MM.1S (cell line): ENCODE results near the gene UBTD1.

Experiments used
- DNase-seq: peaks from one replicate; pipeline ENCODE4 v3.0.0-alpha.2; 2015
- H2AFZ ChIP-seq: fragments of 300-600 bp; sonication (generic); 2 replicates; pipeline ENCODE4 v1.6.0; 2016; ENCODE audit warnings: antibody characterized with exemption, low read length
- H3F3A ChIP-seq: fragments of 300-600 bp; sonication (generic); 2 replicates; pipeline ENCODE4 v1.6.1; 2016; ENCODE audit warnings: mild to moderate bottlenecking, antibody characterized with exemption, low read length, moderate library complexity, mixed read lengths; ENCODE audit not compliant: insufficient read depth
- H3K27ac ChIP-seq: fragments of 300-600 bp; sonication (generic); 2 replicates; pipeline ENCODE4 v1.5.1; 2016; ENCODE audit warnings: mild to moderate bottlenecking, low read length
- H3K27me3 ChIP-seq: fragments of 300-600 bp; sonication (generic); replicated peaks from 2 replicates; pipeline ENCODE4 v1.6.0; 2016; ENCODE audit warnings: low read length; ENCODE audit not compliant: insufficient read depth
- H3K36me3 ChIP-seq: fragments of 300-600 bp; sonication (generic); replicated peaks from 2 replicates; pipeline ENCODE4 v1.6.1; 2016; ENCODE audit warnings: mild to moderate bottlenecking, low read length, mixed read lengths; ENCODE audit not compliant: insufficient read depth
- H3K4me1 ChIP-seq: fragments of 300-600 bp; sonication (generic); 2 replicates; pipeline ENCODE4 v1.6.1; 2016; ENCODE audit warnings: low read length, mixed read lengths
- H3K4me2 ChIP-seq: fragments of 300-600 bp; sonication (generic); 2 replicates; pipeline ENCODE4 v1.6.0; 2016; ENCODE audit warnings: low read depth, low read length
- H3K4me3 ChIP-seq: fragments of 300-600 bp; sonication (generic); 2 replicates; pipeline ENCODE4 v1.5.1; 2016; ENCODE audit warnings: low read length, mixed read lengths
- H3K79me2 ChIP-seq: fragments of 300-600 bp; sonication (generic); 2 replicates; pipeline ENCODE4 v1.6.1; 2016; ENCODE audit warnings: mixed run types, low read length, mixed read lengths
- H3K9ac ChIP-seq: fragments of 300-600 bp; sonication (generic); 2 replicates; pipeline ENCODE4 v1.6.1; 2016; ENCODE audit warnings: low read length, mixed read lengths
- H3K9me2 ChIP-seq: fragments of 300-600 bp; sonication (generic); replicated peaks from 2 replicates; pipeline ENCODE4 v1.6.1; 2016; ENCODE audit warnings: mild to moderate bottlenecking, low read length, mixed read lengths; ENCODE audit not compliant: insufficient read depth
- H3K9me3 ChIP-seq: fragments of 300-600 bp; sonication (generic); replicated peaks from 2 replicates; pipeline ENCODE4 v1.6.1; 2016; ENCODE audit warnings: mild to moderate bottlenecking, low read length, mixed read lengths; ENCODE audit not compliant: insufficient read depth
- H4K20me1 ChIP-seq: fragments of 300-600 bp; sonication (generic); 2 replicates; pipeline ENCODE4 v1.6.1; 2016; ENCODE audit warnings: mild to moderate bottlenecking, low read length, moderate library complexity, mixed read lengths; ENCODE audit not compliant: insufficient read depth
- CTCF ChIP-seq: fragments of 300-600 bp; sonication (generic); IDR thresholded peaks from 2 replicates; pipeline ENCODE4 v1.5.1; 2016; ENCODE audit warnings: antibody characterized with exemption, low read length, mixed read lengths
- EZH2 ChIP-seq: fragments of 300-600 bp; sonication (generic); optimal IDR thresholded peaks from 2 replicates; pipeline ENCODE3; 2017; ENCODE audit warnings: low read depth, mild to moderate bottlenecking, antibody characterized with exemption, low read length, mixed read lengths
- EZH2phosphoT487 ChIP-seq: fragments of 300-600 bp; sonication (generic); IDR thresholded peaks from 2 replicates; pipeline ENCODE4 v1.6.1; 2018; ENCODE audit warnings: antibody characterized with exemption, low read length

UBTD1 gene

GRCh38 chr10:97520520-97520919, 21.8 kb downstream of the UBTD1 start:
- Histone ChIP-seq H4K20me1 (no peaks in the 10 kb centered on the region), H3K27me3 (no peaks in the 10 kb centered on the region), H3K9ac (no peak overlapping the region), H3K9me2 (no peaks in the 10 kb centered on the region), H3K36me3 (no peaks in the 10 kb centered on the region), H3K9me3 (no peaks in the 10 kb centered on the region), H3K27ac (no peak overlapping the region), H3F3A (no peaks in the 10 kb centered on the region), H3K79me2 (no peaks in the 10 kb centered on the region), H2AFZ (no peak overlapping the region), H3K4me2 (no peak overlapping the region), H3K4me1 (no peaks in the 10 kb centered on the region), H3K4me3 (no peak overlapping the region)
- TF ChIP-seq EZH2phosphoT487, result no peak
- TF ChIP-seq EZH2, result no peak
- no peak for TF ChIP-seq CTCF
- DNase-seq, result no peak

GRCh38 chr10:97520978-97521761, 22.4 kb downstream of the UBTD1 start:
- no peak for DNase-seq
- no peaks in the 10 kb centered on the region for H3K9me2 ChIP-seq
- H3K4me2 ChIP-seq, result no peak overlapping the region
- no peaks in the 10 kb centered on the region for H3F3A ChIP-seq
- no peak overlapping the region for H2AFZ ChIP-seq
- no peak overlapping the region for H3K9ac ChIP-seq
- no peak overlapping the region for H3K4me3 ChIP-seq
- H3K36me3 ChIP-seq, result no peaks in the 10 kb centered on the region
- no peaks in the 10 kb centered on the region for H3K9me3 ChIP-seq
- no peaks in the 10 kb centered on the region for H3K79me2 ChIP-seq
- no peaks in the 10 kb centered on the region for H3K27me3 ChIP-seq
- no peaks in the 10 kb centered on the region for H3K4me1 ChIP-seq
- no peak overlapping the region for H3K27ac ChIP-seq
- no peaks in the 10 kb centered on the region for H4K20me1 ChIP-seq
- TF ChIP-seq CTCF (no peak), EZH2 (no peak), EZH2phosphoT487 (no peak)

GRCh38 chr10:97522071-97522470, 23.3 kb downstream of the UBTD1 start:
- H3K9ac ChIP-seq, result no peak overlapping the region
- DNase-seq, result no peak
- no peak overlapping the region for H2AFZ ChIP-seq
- no peaks in the 10 kb centered on the region for H3F3A ChIP-seq
- no peaks in the 10 kb centered on the region for H3K36me3 ChIP-seq
- H3K27me3 ChIP-seq, result no peaks in the 10 kb centered on the region
- H3K4me3 ChIP-seq, result no peak overlapping the region
- no peak overlapping the region for H3K27ac ChIP-seq
- no peaks in the 10 kb centered on the region for H3K9me2 ChIP-seq
- H3K9me3 ChIP-seq, result no peaks in the 10 kb centered on the region
- no peaks in the 10 kb centered on the region for H3K79me2 ChIP-seq
- H4K20me1 ChIP-seq, result no peaks in the 10 kb centered on the region
- TF ChIP-seq EZH2phosphoT487 (no peak), EZH2 (no peak), CTCF (no peak)
- no peaks in the 10 kb centered on the region for H3K4me1 ChIP-seq
- H3K4me2 ChIP-seq, result no peak overlapping the region
